Inflammatory macrophage treated with lipopolysaccharide for 1 hour (primary cell): Measurements from ENCODE around the gene C11orf86.
"Not testable (repeated sequence)": the region's sequence is repeated elsewhere in the genome, so short reads cannot be mapped to it uniquely, and the experiment has no call there.

ENCODE experiments used
- DNase-seq, 2 donors: peaks; one replicate each; pipeline ENCODE4 v3.0.0-alpha.2; 2020 to 2022

C11orf86 gene

GRCh38 chr11:66967670-66968425 lies 7.3 kb upstream of the C11orf86 start:
- DNase-seq = peak in 1 of 2 donors; percentile 42

- DNase-seq = no peak
These were observed 5.4 kb upstream of the C11orf86 start for GRCh38 chr11:66969584-66970225.

GRCh38 chr11:66970371-66970806 lies 4.7 kb upstream of the C11orf86 start:
- no peak for DNase-seq

- DNase-seq = peak; percentile 95 to 98
These were observed 4.2 kb upstream of the C11orf86 start for GRCh38 chr11:66970807-66971442.

- peak in 1 of 2 donors; percentile 58 for DNase-seq
These were observed 3.6 kb upstream of the C11orf86 start for GRCh38 chr11:66971488-66971887.

GRCh38 chr11:66973956-66974580 lies 1.0 kb upstream of the C11orf86 start:
- peak; percentile 87 for DNase-seq

GRCh38 chr11:66975405-66976027 lies 412 bp downstream of the C11orf86 start:
- DNase-seq = no peak

- no peak for DNase-seq
These were observed 944 bp downstream of the C11orf86 start for GRCh38 chr11:66976028-66976467.

- DNase-seq = no peak
These were observed 1.8 kb downstream of the C11orf86 start for GRCh38 chr11:66976925-66977324.

- DNase-seq = no peak
These were observed 3.1 kb downstream of the C11orf86 start for GRCh38 chr11:66978229-66978628.

GRCh38 chr11:66978717-66979116 lies 3.6 kb downstream of the C11orf86 start:
- no peak for DNase-seq

- no peak for DNase-seq
These were observed 4.4 kb downstream of the C11orf86 start for GRCh38 chr11:66979336-66979980.

- DNase-seq = peak; percentile 59 to 77
These were observed 7.0 kb downstream of the C11orf86 start for GRCh38 chr11:66981976-66982578.

GRCh38 chr11:66983275-66983924 lies 8.3 kb downstream of the C11orf86 start:
- no peak for DNase-seq

GRCh38 chr11:66985508-66986177 lies 10.5 kb downstream of the C11orf86 start:
- DNase-seq = no peak

- no peak for DNase-seq
These were observed 11.1 kb downstream of the C11orf86 start for GRCh38 chr11:66986178-66986545.

GRCh38 chr11:66987158-66987620 lies 12.1 kb downstream of the C11orf86 start:
- peak in 1 of 2 donors; percentile 18 for DNase-seq

GRCh38 chr11:66987924-66988637 lies 13.0 kb downstream of the C11orf86 start:
- no peak for DNase-seq

GRCh38 chr11:66988741-66989140 lies 13.6 kb downstream of the C11orf86 start:
- not testable (repeated sequence) for DNase-seq

GRCh38 chr11:66989360-66989759 lies 14.3 kb downstream of the C11orf86 start:
- not testable (repeated sequence) for DNase-seq
